GM23338 (cell line): Measurements from ENCODE around the gene CDH23. TPM values are rescaled to one million over a fixed set of nuclear protein-coding genes. Genes with fewer than 3 reads are reported as not detected.

ENCODE experiments used
- ATAC-seq: fragments of 200-7000 bp; cut with Tn5 transposase; 3 replicates; pipeline ENCODE4 v1.9.1; 2020
- DNase-seq: peaks from one replicate; pipeline ENCODE4 v3.0.0-alpha.2; 2015; ENCODE audit warnings: low spot score
- H2AFZ ChIP-seq: fragments of 200-600 bp; sonication (generic); 2 replicates; pipeline ENCODE4 v1.8.0; 2016; ENCODE audit warnings: antibody characterized with exemption, mild to moderate bottlenecking, moderate library complexity
- H3F3A ChIP-seq: fragments of 200-600 bp; sonication (generic); replicated peaks from 2 replicates; pipeline ENCODE4 v1.8.0; 2017; ENCODE audit warnings: antibody characterized with exemption, mixed run types, low read depth
- H3K27ac ChIP-seq: fragments of 200-600 bp; sonication (generic); 2 replicates; pipeline ENCODE4 v1.6.1; 2016; ENCODE audit warnings: low read depth
- H3K27me3 ChIP-seq: fragments of 200-600 bp; sonication (generic); 2 replicates; pipeline ENCODE4 v1.8.0; 2016; ENCODE audit warnings: mild to moderate bottlenecking, mixed run types, moderate library complexity; ENCODE audit not compliant: insufficient read depth
- H3K36me3 ChIP-seq: fragments of 200-600 bp; sonication (generic); 2 replicates; pipeline ENCODE4 v1.8.0; 2016; ENCODE audit warnings: mild to moderate bottlenecking; ENCODE audit not compliant: insufficient read depth
- H3K4me1 ChIP-seq: fragments of 200-600 bp; sonication (generic); 2 replicates; pipeline ENCODE4 v1.8.0; 2016; ENCODE audit warnings: mild to moderate bottlenecking, moderate library complexity; ENCODE audit not compliant: insufficient read depth
- H3K4me2 ChIP-seq: fragments of 200-600 bp; sonication (generic); 2 replicates; pipeline ENCODE4 v1.7.1; 2017; ENCODE audit warnings: mixed run types
- H3K4me3 ChIP-seq: fragments of 200-600 bp; sonication (generic); 2 replicates; pipeline ENCODE4 v1.6.1; 2016; ENCODE audit warnings: mixed run types
- H3K79me2 ChIP-seq: fragments of 200-600 bp; sonication (generic); replicated peaks from 2 replicates; pipeline ENCODE4 v1.8.0; 2017; ENCODE audit warnings: mild to moderate bottlenecking; ENCODE audit not compliant: insufficient read depth
- H3K9me2 ChIP-seq: fragments of 200-600 bp; sonication (generic); 2 replicates; pipeline ENCODE4 v1.8.0; 2017; ENCODE audit not compliant: insufficient read depth
- H4K20me1 ChIP-seq: fragments of 200-600 bp; sonication (generic); replicated peaks from 2 replicates; pipeline ENCODE4 v1.8.0; 2017; ENCODE audit warnings: mild to moderate bottlenecking; ENCODE audit not compliant: insufficient read depth
- H3K27ac Mint-ChIP-seq: 2 replicates; pipeline ENCODE4 v1.8.0; 2020; ENCODE audit warnings: inconsistent platforms, mild to moderate bottlenecking, moderate library complexity, mixed read lengths
- H3K27me3 Mint-ChIP-seq: 3 replicates; pipeline ENCODE4 v1.8.0; 2022; ENCODE audit warnings: low read depth, mild to moderate bottlenecking, moderate library complexity, mixed read lengths, inconsistent platforms; ENCODE audit not compliant: insufficient read depth, poor library complexity
- H3K36me3 Mint-ChIP-seq: 3 replicates; pipeline ENCODE4 v1.8.0; 2021; ENCODE audit warnings: low read depth, mild to moderate bottlenecking, inconsistent platforms, moderate library complexity, mixed read lengths
- H3K4me1 Mint-ChIP-seq: 3 replicates; pipeline ENCODE4 v1.8.0; 2020; ENCODE audit warnings: mild to moderate bottlenecking, inconsistent platforms, mixed read lengths
- H3K4me3 Mint-ChIP-seq: 3 replicates; pipeline ENCODE4 v1.8.0; 2021; ENCODE audit warnings: moderate library complexity, mild to moderate bottlenecking, inconsistent platforms, mixed read lengths
- H3K9me3 Mint-ChIP-seq: 3 replicates; pipeline ENCODE4 v1.8.0; 2020; ENCODE audit warnings: moderate library complexity, mild to moderate bottlenecking, inconsistent platforms, mixed read lengths
- EZH2phosphoT487 ChIP-seq: fragments of 200-600 bp; sonication (generic); IDR thresholded peaks from one replicate; pipeline ENCODE4 v1.8.1; 2018; ENCODE audit warnings: antibody characterized with exemption; ENCODE audit not compliant: unreplicated experiment
- JUNB ChIP-seq: IDR thresholded peaks from one replicate; pipeline ENCODE4 v1.6.1; 2016; ENCODE audit warnings: antibody characterized with exemption; ENCODE audit not compliant: unreplicated experiment
- ZNF114 ChIP-seq: fragments of 250-450 bp; sonication (Bioruptor Pico); IDR thresholded peaks from 2 replicates; pipeline ENCODE4 v1.5.0; 2020; ENCODE audit warnings: mild to moderate bottlenecking, moderate library complexity
- polyA plus RNA-seq: library from polyadenylated mRNA; unstranded; fragments of >200 nt; fragmentation: Nextera tagmentation; extraction: Ambion mirVana; gene quantifications from 2 replicates; pipeline ENCODE4 v1.2.1, GENCODE V29; 2016
- total RNA-seq: library from RNA; depleted of rRNA; stranded (reverse); fragments of >200 nt; shearing (Covaris generic); gene quantifications from 2 replicates; pipeline ENCODE4 v1.2.3, GENCODE V29; 2014
- TF ChIP-seq, protein P1 (sequence below): IDR thresholded peaks from one replicate; pipeline ENCODE4 v1.6.1; 2018; ENCODE audit warnings: antibody characterized with exemption; ENCODE audit not compliant: unreplicated experiment
- TF ChIP-seq, protein P2 (sequence below), 2 experiments: fragments of 200-600 bp in 1 of 2; sonication (generic) in 1 of 2; conservative IDR thresholded peaks; 2 replicates each; pipeline versions ENCODE4 v1.5.1 to v1.6.1; 2016 to 2017; ENCODE audit warnings: antibody characterized with exemption in 2 of 2, low read depth in 2 of 2, mild to moderate bottlenecking in 2 of 2, moderate library complexity in 1 of 2
- TF ChIP-seq, protein P3 (sequence below): fragments of 250-450 bp; sonication (Bioruptor Pico); IDR thresholded peaks from 2 replicates; pipeline ENCODE4 v1.5.0; 2020; ENCODE audit warnings: mild to moderate bottlenecking, moderate library complexity

Gene CDH23
- total and polyA plus RNA-seq, 2 experiments from 2014 or later, result 0.95 to 4.3 TPM

DNA sequence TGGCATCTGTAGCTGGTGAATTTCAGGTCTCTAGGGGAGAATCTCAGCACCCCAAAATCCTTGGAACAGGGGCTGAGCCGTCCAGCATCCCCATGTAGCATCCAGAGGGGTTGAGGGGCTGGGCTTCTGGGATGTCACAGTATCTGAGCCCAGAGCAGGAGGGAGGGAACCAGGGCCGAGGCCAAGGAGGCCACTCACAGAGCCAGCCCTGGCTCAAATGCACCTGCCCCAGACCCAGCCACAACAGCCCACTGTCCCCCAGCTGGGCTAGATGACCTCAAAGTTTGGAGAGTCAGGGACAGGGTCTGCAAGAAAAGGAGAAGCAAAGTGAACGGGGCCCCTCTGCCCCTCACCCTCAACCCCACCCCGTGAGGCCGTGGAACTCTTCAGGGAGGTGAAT lies 354.3 kb downstream of the CDH23 start:
- H3K27me3 ChIP-seq, result no peaks in the 10 kb centered on the region
- H3K36me3 ChIP-seq, result no peaks in the 10 kb centered on the region
- H3K4me2 ChIP-seq, result no peak overlapping the region
- DNase-seq (no peak), ATAC-seq (no peak)
- TF ChIP-seq, protein P1, sequence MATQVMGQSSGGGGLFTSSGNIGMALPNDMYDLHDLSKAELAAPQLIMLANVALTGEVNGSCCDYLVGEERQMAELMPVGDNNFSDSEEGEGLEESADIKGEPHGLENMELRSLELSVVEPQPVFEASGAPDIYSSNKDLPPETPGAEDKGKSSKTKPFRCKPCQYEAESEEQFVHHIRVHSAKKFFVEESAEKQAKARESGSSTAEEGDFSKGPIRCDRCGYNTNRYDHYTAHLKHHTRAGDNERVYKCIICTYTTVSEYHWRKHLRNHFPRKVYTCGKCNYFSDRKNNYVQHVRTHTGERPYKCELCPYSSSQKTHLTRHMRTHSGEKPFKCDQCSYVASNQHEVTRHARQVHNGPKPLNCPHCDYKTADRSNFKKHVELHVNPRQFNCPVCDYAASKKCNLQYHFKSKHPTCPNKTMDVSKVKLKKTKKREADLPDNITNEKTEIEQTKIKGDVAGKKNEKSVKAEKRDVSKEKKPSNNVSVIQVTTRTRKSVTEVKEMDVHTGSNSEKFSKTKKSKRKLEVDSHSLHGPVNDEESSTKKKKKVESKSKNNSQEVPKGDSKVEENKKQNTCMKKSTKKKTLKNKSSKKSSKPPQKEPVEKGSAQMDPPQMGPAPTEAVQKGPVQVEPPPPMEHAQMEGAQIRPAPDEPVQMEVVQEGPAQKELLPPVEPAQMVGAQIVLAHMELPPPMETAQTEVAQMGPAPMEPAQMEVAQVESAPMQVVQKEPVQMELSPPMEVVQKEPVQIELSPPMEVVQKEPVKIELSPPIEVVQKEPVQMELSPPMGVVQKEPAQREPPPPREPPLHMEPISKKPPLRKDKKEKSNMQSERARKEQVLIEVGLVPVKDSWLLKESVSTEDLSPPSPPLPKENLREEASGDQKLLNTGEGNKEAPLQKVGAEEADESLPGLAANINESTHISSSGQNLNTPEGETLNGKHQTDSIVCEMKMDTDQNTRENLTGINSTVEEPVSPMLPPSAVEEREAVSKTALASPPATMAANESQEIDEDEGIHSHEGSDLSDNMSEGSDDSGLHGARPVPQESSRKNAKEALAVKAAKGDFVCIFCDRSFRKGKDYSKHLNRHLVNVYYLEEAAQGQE, result no peak
- TF ChIP-seq, protein P2, sequence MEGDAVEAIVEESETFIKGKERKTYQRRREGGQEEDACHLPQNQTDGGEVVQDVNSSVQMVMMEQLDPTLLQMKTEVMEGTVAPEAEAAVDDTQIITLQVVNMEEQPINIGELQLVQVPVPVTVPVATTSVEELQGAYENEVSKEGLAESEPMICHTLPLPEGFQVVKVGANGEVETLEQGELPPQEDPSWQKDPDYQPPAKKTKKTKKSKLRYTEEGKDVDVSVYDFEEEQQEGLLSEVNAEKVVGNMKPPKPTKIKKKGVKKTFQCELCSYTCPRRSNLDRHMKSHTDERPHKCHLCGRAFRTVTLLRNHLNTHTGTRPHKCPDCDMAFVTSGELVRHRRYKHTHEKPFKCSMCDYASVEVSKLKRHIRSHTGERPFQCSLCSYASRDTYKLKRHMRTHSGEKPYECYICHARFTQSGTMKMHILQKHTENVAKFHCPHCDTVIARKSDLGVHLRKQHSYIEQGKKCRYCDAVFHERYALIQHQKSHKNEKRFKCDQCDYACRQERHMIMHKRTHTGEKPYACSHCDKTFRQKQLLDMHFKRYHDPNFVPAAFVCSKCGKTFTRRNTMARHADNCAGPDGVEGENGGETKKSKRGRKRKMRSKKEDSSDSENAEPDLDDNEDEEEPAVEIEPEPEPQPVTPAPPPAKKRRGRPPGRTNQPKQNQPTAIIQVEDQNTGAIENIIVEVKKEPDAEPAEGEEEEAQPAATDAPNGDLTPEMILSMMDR (conservative IDR thresholded peaks at IDR 0.05; ENCODE audit: low read depth in 2 of 2), result no peak
- TF ChIP-seq EZH2phosphoT487 (no peak), JUNB (no peak), ZNF114 (CRISPR knock-in tag) (no peak)
- TF ChIP-seq, protein P3, sequence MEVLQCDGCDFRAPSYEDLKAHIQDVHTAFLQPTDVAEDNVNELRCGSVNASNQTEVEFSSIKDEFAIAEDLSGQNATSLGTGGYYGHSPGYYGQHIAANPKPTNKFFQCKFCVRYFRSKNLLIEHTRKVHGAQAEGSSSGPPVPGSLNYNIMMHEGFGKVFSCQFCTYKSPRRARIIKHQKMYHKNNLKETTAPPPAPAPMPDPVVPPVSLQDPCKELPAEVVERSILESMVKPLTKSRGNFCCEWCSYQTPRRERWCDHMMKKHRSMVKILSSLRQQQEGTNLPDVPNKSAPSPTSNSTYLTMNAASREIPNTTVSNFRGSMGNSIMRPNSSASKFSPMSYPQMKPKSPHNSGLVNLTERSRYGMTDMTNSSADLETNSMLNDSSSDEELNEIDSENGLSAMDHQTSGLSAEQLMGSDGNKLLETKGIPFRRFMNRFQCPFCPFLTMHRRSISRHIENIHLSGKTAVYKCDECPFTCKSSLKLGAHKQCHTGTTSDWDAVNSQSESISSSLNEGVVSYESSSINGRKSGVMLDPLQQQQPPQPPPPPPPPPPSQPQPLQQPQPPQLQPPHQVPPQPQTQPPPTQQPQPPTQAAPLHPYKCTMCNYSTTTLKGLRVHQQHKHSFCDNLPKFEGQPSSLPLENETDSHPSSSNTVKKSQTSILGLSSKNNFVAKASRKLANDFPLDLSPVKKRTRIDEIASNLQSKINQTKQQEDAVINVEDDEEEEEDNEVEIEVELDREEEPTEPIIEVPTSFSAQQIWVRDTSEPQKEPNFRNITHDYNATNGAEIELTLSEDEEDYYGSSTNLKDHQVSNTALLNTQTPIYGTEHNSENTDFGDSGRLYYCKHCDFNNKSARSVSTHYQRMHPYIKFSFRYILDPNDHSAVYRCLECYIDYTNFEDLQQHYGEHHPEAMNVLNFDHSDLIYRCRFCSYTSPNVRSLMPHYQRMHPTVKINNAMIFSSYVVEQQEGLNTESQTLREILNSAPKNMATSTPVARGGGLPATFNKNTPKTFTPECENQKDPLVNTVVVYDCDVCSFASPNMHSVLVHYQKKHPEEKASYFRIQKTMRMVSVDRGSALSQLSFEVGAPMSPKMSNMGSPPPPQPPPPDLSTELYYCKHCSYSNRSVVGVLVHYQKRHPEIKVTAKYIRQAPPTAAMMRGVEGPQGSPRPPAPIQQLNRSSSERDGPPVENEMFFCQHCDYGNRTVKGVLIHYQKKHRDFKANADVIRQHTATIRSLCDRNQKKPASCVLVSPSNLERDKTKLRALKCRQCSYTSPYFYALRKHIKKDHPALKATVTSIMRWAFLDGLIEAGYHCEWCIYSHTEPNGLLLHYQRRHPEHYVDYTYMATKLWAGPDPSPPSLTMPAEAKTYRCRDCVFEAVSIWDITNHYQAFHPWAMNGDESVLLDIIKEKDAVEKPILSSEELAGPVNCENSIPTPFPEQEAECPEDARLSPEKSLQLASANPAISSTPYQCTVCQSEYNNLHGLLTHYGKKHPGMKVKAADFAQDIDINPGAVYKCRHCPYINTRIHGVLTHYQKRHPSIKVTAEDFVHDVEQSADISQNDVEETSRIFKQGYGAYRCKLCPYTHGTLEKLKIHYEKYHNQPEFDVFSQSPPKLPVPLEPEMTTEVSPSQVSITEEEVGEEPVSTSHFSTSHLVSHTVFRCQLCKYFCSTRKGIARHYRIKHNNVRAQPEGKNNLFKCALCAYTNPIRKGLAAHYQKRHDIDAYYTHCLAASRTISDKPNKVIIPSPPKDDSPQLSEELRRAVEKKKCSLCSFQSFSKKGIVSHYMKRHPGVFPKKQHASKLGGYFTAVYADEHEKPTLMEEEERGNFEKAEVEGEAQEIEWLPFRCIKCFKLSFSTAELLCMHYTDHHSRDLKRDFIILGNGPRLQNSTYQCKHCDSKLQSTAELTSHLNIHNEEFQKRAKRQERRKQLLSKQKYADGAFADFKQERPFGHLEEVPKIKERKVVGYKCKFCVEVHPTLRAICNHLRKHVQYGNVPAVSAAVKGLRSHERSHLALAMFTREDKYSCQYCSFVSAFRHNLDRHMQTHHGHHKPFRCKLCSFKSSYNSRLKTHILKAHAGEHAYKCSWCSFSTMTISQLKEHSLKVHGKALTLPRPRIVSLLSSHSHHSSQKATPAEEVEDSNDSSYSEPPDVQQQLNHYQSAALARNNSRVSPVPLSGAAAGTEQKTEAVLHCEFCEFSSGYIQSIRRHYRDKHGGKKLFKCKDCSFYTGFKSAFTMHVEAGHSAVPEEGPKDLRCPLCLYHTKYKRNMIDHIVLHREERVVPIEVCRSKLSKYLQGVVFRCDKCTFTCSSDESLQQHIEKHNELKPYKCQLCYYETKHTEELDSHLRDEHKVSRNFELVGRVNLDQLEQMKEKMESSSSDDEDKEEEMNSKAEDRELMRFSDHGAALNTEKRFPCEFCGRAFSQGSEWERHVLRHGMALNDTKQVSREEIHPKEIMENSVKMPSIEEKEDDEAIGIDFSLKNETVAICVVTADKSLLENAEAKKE (CRISPR knock-in tag), result no peak
- Mint-ChIP-seq H3K9me3 (no peaks in the 10 kb centered on the region), H3K4me3 (no peak overlapping the region), H3K27me3 (peaks cover 13% of the 10 kb centered on the region), H3K4me1 (peaks cover 38% of the 10 kb centered on the region), H3K27ac (no peak overlapping the region), H3K36me3 (no peaks in the 10 kb centered on the region)
- no peak overlapping the region for H3K27ac ChIP-seq
- H3K9me2 ChIP-seq, result no peaks in the 10 kb centered on the region
- H3K4me1 ChIP-seq, result peaks cover 5% of the 10 kb centered on the region; the same call in 1 of the 2 replicates
- H2AFZ ChIP-seq, result no peak overlapping the region
- H3F3A ChIP-seq, result no peaks in the 10 kb centered on the region
- no peak overlapping the region for H3K4me3 ChIP-seq
- H4K20me1 ChIP-seq, result no peaks in the 10 kb centered on the region
- no peaks in the 10 kb centered on the region for H3K79me2 ChIP-seq
